GM18526 (cell line): ENCODE measurements around the gene POLA1.

Experiments used
- POLR2A ChIP-seq: IDR thresholded peaks from 3 replicates; pipeline ENCODE4 v1.6.1; 2011; ENCODE audit not compliant: insufficient read length; ENCODE audit errors: extremely low read depth

POLA1 gene

DNA sequence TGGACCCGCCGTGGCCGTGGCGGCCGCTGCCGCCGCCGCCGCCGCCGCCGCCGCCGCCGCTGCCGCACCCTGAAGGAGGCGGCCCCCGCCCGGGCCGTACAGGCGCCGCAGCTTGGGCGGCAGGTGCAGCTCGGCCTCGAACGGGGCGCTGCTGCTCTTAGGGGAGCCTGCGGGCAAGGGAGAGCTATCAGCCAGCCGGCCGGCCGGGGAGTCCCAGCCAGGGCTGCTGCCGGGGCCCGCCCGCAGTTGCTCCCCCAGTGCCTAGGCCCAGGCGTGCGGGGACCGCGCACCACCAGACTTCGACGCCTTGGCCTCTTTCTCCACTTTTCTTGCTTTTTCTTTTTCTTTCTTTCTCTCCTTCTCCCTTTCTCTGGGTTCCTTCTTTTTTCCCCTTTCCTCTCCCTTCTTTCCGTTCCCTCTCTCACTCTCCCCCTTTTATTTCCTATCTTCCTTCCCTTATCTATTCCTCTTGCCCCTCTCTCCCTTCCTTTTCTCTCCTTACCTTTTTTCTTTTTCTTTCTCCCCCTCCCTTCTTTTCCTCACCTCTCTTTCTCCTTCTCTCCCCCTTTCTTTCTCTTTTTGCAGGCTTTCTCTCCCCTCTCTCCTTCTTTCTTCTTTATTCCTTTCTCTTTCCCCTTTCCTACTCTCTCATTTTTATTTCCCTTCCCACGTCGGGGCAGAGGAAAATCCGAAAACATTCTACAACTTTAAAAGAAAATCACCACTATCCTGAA is 320.1 kb downstream of the POLA1 start:
- TF ChIP-seq POLR2A = no peak

DNA sequence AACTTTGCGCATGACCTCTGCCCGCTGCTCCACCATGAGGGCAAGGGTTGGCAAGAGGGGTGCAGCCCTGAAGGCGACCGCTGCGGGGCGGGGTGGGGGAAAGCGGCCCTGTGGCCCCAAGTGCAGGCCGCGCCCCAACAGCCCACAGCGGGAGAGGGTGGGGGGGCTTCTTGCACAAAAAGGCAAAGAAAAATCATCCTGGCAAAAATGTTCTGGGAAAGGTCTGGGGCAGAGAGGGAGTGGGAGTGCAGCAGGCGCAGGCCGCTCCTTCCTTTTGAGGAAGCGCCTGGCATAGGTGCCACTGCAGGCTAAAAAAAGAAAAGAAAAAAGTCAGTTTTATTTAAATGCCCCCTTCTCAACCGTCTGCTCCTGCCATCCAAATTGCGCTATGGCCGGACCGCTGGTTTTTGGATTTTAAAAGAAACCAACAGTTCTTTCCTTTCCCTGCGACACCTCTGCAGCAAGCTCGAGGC is 320.7 kb downstream of the POLA1 start:
- TF ChIP-seq POLR2A = no peak

- TF ChIP-seq POLR2A = no peak
These were observed 322.0 kb downstream of the POLA1 start, which contains the start of gene ARX for GRCh38 chrX:25015486-25016360. Gene ARX (minus strand): TSS chrX:25015965. CDS start chrX:25015737, 228 bp downstream.

DNA sequence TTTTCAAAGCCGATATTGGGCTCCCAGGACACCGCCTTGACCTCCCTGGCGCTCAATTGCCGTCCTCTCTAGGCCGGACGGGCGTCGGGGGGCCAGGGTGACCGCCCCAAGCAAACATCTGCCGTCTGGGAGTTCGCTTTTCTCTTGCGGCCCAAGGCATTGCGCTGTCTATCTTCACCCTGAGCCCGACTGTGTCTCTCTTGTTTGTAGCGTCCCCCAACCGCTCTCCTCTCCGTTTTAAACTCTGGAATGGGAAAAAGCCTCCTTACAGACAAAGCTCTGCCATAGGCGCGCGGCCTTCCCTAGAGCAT is 322.6 kb downstream of the POLA1 start:
- no peak for TF ChIP-seq POLR2A

GRCh38 chrX:25016938-25017598 is 323.4 kb downstream of the POLA1 start:
- TF ChIP-seq POLR2A = no peak

GRCh38 chrX:25017667-25018247 is 324.0 kb downstream of the POLA1 start:
- no peak for TF ChIP-seq POLR2A

GRCh38 chrX:25018682-25019081 is 325.0 kb downstream of the POLA1 start:
- no peak for TF ChIP-seq POLR2A

GRCh38 chrX:25019707-25020390 is 326.1 kb downstream of the POLA1 start:
- TF ChIP-seq POLR2A = no peak

GRCh38 chrX:25020391-25020904 is 326.7 kb downstream of the POLA1 start:
- no peak for TF ChIP-seq POLR2A

- no peak for TF ChIP-seq POLR2A
These were observed 327.3 kb downstream of the POLA1 start for GRCh38 chrX:25020905-25021449.

DNA sequence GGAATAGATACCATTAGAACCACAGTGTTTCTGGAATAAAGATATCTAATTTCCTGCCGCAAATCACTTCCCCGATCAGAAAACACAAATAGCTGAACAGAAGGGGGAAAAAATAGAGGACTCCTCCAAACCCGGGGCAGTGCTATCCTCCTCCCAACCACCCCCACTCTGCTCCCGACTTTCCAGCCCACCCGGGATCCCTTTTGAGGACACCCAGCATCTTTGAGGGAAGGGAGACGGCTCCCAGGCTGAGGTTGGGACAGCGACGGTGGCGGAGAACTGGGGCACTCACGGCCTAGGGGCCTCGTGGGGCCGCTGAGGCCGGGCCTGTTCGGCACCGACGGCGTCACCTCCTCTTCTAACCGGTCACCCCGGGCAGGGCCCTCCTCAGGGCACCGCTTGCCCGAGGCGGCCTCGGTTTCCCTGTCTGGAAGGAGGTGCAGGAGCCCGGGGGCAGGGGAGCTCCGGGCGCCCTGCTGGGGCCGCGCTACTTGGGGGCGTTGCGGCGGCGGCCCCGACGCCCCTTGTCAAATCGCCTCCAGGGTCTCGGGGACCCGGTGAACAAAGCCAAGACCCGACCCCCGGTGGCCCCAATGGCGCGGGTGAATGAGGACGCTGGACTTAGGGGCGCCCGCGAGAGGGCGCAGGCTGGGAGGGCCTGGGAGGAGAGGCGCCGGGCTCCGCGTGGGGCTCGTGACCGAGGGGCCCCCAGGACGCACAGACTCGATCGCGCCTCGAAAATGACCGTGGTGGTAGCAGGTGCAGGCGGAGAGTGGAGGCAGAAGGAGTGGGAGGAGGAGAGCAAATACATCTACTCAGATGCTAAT is 329.0 kb downstream of the POLA1 start:
- no peak for TF ChIP-seq POLR2A

DNA sequence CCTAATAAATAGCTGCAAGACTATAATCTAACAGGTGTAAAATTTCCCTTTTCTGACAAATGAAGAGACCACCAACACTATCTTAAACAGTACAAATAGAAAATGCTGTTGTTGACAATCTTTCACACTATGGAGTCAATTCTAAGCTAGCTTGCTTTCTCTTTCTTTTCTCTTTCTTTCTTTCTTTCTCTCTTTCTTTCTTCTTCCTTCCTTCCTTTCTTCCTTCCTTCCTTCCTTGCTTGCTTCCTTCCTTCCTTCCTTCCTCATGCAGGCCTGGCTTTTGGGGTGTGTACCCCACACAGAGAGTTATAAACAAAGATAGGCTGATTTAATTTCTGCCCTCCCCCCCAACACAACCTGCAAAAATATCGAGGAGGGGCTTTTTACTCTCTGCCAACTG is 330.2 kb downstream of the POLA1 start:
- TF ChIP-seq POLR2A = no peak

GRCh38 chrX:25025615-25026014 is 331.9 kb downstream of the POLA1 start:
- no peak for TF ChIP-seq POLR2A

DNA sequence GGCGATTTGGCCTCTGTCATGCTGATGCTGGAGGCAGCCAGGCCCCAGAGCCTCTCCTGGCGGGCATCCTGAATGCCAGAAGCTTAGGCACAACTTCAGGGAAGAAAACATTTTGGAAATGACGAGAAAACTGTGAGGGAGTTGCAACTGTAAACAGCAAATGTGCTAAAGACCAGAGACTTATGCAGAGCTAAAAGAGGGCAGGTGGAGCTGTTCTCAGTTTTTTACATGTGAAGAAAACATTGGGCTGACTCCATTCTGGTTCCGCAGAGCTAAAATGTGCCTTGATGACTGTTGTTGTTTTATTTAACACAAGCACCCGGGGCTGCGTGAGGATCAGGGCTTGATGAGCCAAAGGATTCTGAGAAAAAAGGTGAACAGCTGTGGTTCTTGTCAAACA is 332.9 kb downstream of the POLA1 start:
- TF ChIP-seq POLR2A = no peak

- TF ChIP-seq POLR2A = no peak
These were observed 335.0 kb downstream of the POLA1 start for GRCh38 chrX:25028726-25029125.
